MM.1S (cell line): Measurements from ENCODE around the gene EMSY.

Experiments
- CTCF ChIP-seq: fragments of 300-600 bp; sonication (generic); IDR thresholded peaks from 2 replicates; pipeline ENCODE4 v1.5.1; 2016; ENCODE audit warnings: antibody characterized with exemption, low read length, mixed read lengths
- EZH2 ChIP-seq: fragments of 300-600 bp; sonication (generic); optimal IDR thresholded peaks from 2 replicates; pipeline ENCODE3; 2017; ENCODE audit warnings: low read depth, mild to moderate bottlenecking, antibody characterized with exemption, low read length, mixed read lengths
- EZH2phosphoT487 ChIP-seq: fragments of 300-600 bp; sonication (generic); IDR thresholded peaks from 2 replicates; pipeline ENCODE4 v1.6.1; 2018; ENCODE audit warnings: antibody characterized with exemption, low read length

- TF ChIP-seq CTCF (no peak), EZH2 (no peak), EZH2phosphoT487 (no peak)
These were observed 51.4 kb downstream of the EMSY start for GRCh38 chr11:76496174-76496573.
